NCI-H69 (cell line): ENCODE measurements around the gene TRIAP1.
A peak's percentile ranks its signal among the peaks of the same experiment; 100 is the strongest.
"Not testable (repeated sequence)": the region's sequence is repeated elsewhere in the genome, so short reads cannot be mapped to it uniquely, and the experiment has no call there.

Experiments used
- DNase-seq: peaks from one replicate; lab custom pipeline; 2025; lab: John Stamatoyannopoulos, UW

Gene TRIAP1

DNA sequence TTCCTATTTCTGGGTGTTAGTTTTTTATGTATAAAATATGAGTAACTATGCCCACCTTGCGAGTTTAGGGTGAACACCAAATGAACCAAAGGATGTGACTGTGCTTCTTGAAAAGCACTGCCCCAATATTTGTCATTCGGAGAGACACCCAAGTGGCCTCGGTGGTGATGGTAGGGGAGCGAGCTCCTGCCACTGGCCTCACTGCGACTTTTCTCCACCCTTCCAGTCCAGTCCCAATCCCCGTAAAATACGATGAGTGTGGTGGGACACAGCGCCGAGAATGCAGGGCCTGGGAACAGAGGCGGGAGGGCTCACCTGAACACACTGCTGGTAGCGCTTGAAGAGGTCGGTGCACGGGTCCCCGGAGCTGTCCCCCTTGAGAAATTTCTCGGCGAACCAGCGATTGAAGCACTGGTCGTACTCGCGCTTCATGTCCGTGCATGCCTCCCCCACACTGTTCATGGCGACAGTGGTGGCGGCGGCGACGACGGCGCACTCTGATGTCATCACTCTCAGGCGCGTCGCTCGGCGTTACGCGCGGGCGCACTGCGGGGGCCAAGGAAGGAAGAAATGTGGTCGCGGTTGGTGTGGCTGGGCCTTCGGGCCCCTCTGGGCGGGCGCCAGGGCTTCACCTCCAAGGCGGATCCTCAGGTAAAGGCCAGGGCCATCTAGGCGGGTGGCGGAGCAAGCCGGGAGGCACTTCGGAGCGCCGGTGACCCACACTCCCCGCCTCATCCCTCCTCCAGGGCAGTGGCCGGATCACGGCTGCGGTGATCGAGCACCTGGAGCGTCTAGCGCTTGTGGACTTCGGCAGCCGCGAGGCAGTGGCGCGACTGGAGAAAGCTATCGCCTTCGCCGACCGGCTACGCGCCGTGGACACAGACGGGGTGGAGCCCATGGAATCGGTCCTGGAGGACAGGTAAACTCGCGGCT, at the start of gene TRIAP1, which contains the start of gene GATC:
Gene TRIAP1, minus strand, starts transcription at position 474 of the 933 bp plus-strand sequence. Its CDS starts 12 bp downstream, at position 462.
Gene GATC, plus strand, starts transcription at position 534 of the 933 bp plus-strand sequence. Its CDS starts 37 bp downstream, at position 571.
- DNase-seq, result peak; percentile 94

DNA sequence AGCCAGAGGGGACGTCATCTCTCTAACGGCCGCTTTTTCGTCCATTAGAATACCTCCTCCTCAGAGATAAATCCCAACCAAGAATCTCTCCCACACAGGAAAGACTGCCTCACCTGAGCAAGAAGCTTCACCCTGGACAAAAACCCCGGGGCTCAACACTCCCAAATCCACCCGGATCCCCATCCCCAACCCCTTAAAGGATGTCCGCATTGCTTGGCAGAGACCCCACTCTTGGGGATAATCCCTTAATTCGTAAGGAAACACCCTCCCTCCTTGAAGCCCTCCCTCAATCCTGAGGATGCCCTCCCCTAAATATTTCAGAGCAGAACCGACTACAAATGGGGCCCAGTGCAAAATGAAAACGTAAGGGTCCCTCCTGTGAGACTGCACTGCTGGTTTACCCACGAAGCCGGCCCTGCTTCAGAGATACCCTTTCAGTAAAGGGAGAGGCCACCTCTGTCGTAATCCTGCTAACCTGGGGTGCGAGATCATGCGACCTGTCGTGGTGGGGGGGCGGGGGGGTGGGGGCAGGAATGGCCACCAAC, 49.1 kb upstream of the TRIAP1 start:
- DNase-seq, result no peak

DNA sequence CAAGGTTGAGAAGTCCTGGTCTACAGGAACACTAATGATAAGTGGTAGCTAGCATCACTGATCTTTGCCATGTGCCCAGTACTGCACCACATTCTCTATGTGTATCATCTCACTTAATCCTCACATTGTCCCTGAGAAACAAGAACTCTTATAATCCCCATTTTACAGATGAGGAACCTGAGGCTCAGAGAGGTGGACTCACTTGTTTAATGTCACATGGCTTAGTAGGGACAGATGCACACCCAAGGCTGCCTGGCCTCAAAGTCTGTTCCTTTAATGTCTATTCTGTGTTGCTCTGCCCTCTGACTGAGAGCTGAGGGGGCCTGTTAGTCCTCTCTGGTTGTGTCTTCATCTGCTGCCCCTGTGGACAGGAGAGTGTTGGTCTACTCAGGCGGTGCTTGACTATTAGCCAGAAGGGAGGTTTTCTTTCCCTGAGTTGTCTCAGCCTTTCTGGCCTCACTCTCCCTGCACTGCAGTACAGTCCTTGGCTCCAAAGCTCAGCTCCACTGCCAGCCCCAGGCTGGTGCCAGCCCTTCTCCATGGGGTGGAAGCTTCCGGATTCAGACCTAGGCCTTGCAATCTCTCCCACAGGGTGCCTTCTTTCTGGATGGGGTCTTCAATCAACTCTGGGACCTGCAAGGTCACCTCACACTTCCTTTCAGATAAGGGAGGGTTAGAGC, 44.8 kb upstream of the TRIAP1 start:
- no peak for DNase-seq

DNA sequence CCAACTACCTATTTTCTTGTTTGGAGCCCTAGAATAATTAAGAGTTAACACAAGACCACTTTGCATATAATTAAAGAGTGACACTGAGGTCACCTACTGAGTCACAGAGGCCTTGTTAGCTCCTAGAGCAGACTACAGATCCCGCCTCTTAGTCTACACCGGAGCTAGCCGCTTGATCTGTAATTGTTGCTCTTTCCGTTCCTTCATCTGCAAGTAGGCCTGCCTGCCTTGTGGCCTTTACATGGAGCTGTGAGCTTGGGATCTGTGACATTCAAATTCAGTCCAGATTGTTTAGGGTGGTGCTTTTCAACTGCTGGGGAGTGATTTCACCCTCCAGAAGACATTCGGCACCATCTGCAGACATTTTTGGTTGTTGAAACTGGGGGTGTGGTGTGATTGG, 44.1 kb upstream of the TRIAP1 start:
- no peak for DNase-seq

DNA sequence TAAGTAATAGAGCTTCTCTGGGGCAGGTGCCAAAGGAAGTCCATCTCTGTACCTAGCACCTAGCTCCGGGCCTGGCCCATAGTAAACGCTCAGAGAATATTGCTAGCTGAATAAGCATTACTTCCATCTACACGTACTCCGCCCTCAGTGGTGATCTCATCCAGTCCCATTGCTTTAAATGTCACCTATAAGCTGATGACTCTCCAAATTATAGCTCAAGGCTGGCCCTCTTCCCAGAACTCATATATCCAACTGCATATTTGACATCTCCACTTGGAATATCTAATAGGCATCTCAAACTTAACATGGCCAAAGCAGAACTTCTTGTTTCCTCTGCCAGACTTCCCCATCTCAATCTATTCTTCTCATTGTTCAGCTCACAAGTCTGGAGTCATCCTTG, 42.8 kb upstream of the TRIAP1 start:
- DNase-seq, result peak; percentile 24

DNA sequence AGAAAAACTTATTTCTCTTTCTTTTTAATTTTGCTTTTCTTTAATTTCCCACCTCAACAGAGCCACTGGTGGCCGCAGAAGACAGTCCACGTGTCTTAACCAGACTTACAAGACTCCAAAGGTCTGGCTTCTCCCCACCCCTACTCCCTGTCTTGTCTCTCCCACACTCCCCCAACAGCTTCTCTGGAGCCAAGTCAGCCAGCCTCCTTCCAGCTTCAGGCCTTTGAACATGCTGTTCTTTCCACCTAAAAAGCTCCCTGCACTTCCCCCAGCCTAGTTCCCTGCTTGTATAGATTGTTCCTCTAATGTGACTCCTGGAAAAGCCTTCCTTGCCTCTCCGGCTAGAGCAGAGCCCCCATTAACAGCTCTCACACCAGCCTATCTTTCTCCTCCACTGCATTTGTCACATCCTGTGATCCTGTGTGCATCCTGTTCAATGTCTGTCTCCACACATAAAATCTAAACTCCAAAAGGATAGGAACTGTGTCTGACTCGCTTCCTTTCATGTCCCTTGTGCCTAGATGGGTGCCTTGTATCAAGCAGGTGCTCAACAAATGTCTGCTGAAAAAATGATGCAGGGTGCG, 42.0 kb upstream of the TRIAP1 start:
- no peak for DNase-seq

DNA sequence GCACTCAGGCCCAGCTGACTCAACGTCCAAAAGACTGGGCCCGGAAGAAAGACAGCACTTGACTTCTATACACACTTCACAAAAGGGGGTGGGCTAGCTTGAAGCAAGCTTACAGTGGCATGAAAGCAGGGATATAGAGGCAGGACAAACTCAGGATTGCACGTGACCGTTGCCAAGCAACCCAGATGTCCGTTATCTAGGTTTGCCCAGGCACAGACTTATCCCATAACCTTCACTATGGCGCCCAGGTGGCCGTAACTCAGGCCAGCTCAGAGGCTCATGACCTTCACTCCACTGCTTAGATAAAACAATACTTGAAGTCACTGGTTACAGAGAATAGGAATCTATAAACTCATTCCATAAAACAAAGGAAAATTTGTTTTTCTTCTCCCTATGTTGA, 41.4 kb upstream of the TRIAP1 start:
- DNase-seq, result not testable (repeated sequence)

DNA sequence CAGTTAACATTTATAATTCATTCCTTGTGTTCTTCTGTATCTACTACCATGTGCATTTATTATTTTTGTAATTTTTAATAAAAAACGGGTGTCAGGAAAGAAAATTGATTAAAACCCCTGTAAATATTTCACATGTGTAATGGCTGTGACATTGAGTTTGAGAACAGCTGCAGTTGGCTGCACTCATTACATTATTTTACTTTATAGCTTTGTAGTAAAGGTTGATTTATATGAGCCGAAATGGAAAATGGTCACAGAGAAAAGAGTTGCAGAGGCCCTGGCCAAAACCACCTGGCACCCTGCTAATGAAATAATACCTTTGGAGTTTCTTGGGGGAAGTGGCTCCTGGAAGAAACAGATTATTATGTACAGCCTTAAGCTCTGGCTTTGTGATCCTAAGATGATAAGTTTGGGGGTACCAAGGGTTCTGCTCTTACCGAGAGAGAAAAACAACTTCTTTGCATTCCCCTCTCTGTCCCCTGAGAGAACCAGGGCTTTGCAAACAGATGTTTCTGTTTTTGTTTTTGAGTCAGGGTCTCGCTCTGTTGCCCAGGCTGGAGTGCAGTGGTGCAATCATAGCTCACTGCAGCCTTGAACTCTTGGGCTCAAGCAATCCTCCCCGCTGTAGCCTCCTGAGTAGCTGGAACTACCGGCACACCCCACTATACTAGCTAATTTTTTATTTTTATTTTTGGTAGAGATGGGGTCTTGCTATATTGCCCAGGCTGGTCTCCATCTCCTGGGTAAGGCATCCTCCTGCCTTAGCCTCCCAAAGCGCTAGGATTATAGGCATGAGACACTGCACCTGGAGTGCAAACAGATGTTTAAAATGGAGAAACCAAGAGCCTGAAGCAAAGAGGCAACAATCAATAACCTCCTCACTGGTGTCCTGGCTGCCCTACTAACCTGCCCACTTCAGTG, 40.0 kb upstream of the TRIAP1 start:
- peak; percentile 18 for DNase-seq

DNA sequence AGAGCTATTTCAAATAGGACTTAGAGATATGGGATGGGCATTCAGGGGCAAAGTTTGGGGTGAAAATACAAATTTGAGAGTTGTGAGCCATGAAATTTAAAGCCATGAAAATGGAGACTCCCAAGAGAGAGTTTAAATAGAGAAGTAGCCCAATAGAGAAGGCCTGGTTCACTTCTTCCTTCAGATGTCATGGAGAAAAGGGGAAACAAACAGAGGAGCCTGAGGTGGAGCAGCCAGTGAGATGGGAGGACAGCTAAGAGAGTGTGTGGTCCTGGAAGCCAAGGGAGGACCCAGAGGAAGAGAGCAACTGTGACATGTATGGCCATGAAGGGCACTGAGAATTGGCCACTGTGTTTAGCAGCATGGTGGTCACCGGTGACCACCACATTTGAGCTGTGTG, 37.4 kb upstream of the TRIAP1 start:
- no peak for DNase-seq

DNA sequence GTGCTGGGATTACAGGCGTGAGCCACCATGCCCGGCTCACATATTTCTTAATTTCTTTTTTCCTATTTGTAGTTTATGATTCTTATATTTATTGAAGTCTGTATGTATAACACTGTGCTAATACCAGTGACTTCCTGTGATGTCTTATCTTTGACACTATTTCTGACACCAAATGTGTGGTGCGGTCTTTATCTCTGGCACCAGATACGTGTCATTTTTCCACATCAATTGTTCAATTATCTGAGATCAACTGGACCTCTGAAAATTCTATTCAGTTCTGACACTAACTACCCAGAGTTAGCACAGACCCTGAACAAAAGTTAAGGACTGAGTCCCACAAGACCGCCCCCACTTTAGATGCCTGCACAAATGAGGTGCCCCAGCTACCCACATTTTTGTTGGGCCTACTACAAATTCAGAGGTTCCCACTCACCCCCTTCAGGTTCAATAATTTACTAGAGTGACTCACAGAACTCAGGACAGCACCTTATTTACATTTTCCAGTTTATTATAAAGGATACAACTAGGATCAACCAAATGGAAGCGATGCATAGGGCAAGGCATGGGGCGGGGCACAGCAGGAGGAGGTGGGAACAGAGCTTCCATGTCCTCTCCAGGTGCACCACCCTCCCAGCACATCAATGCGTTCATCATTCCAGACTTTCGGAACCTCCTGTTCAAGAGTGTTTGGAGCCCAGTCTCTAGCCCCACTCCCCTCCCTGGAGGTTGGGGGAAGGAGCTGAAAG, 35.0 kb upstream of the TRIAP1 start:
- no peak for DNase-seq

DNA sequence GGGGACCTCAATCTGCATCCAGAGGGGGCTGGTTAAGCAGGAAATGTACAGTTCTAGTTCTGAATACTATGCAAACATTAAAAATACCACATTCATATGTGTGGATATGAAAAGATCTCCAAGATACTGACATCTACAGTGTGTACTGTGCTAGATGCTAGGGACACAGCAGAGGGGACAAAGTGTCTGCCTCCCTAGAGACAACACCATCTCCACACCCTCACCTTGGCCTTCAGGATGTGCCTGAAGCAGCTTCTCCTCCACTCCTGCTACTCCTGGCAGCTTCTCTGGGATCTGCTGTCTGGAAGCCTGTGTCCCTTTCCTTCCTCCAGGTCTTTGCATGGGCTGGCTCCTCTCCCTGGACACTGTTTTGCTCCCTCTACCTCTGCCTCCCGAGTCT, 34.0 kb upstream of the TRIAP1 start:
- no peak for DNase-seq

DNA sequence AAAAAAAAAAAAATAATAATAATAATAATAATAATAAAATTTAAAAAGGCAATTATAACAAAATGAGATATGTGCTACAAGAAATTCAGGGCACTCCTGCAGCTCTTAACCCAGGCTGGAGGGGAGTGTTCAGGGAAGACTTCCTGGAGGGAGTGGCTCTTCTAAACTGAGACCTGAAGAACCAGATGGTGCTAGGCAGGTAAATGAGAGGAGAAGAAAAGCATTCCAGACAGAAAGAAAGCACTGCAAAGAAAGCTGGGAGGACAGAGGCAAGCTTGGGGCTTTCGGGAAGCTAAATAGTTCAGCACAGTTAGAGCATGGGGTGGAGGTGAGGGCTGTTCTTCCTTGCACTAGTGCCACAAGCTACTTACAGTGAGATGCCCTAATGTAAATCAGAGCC, 33.3 kb upstream of the TRIAP1 start:
- no peak for DNase-seq

DNA sequence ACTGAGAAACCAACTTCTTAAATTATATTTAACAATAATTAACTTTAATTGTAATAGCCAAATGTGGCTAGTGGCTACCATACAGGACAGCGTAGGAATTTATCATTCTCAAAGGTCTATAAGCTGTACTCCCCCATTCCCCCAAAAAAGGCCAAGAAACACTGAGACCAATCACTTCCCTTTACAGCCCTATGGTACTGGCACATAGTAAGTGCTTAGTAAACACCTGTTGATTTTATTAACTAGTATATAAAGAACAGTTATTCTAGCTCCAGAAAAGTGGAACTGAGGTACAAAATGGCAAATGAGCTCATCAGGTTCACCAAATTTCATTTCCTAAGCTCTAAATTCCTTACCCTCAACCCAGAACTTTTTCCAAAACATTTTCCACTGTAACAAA, 29.5 kb upstream of the TRIAP1 start:
- no peak for DNase-seq

DNA sequence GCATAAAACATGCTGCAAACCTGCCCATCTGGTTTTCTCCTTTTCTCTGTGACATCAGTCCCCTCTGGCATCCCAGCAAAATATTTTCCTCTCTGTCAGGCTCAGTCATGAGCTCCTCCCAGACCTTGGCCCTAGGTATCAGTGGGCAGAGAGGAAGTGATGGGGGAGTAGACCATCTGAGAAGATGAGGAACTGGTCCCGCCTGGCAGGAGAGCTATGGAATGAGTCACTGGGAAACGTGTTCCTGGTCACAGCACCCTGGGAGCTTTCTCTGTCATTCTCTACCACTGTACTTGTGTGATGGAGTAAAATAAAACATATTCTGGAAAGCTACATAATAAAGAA, 28.4 kb upstream of the TRIAP1 start:
- DNase-seq, result peak; percentile 37

DNA sequence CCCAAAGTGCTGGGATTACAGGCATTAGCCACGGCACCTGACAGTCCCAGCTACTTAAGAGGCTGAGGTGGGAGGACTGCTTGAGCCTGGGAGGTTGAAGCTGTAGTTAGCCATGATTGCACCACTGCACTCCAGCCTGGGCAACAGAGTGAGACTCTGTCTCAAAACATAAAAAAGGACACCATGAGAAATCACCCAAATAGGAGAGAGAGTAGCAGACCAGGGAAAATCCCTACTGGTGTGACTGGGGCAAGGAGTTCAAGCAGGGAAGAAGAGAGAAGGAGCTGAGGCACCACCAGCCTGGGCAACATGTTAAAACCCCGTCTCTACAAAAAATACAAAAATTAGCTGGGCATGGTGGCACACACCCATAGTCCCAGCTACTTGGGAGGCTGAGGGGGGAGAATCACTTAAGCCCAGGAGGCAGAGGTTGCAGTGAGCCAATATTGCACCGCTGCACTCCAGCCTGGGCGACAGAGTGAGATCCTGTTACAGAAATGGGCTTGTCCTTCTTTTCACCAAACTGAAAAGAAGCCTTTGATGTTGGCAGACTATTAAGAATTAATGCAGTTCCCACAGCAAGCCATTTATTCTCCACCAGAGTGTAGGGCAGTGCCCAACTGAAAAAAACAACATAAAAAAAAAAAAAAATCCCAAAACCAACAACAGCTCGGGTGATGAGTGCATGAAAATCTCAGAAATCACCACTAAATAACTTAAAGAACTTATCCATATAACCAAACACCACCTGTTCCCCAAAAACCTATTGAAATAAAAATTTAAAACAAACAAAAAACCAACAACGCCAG, 27.8 kb upstream of the TRIAP1 start:
- no peak for DNase-seq

DNA sequence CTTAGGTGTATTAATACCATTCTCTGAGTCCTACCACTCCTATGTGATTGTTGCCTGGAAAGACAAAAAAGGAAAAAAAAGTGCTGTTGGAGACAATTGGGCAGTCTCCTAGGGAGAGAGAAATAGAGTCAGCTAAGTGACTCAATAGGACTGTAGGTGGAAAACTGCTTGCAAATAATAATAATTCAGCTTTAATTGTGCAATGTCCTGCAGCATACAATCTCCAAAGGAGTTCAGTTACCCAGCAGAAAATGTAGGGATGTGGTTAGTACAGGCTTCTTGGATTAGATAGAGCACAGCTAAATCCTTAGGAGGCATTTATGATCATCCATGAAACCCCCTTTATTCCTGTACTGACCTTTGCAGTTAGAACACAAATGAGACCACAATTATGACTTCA, 26.3 kb upstream of the TRIAP1 start:
- no peak for DNase-seq

DNA sequence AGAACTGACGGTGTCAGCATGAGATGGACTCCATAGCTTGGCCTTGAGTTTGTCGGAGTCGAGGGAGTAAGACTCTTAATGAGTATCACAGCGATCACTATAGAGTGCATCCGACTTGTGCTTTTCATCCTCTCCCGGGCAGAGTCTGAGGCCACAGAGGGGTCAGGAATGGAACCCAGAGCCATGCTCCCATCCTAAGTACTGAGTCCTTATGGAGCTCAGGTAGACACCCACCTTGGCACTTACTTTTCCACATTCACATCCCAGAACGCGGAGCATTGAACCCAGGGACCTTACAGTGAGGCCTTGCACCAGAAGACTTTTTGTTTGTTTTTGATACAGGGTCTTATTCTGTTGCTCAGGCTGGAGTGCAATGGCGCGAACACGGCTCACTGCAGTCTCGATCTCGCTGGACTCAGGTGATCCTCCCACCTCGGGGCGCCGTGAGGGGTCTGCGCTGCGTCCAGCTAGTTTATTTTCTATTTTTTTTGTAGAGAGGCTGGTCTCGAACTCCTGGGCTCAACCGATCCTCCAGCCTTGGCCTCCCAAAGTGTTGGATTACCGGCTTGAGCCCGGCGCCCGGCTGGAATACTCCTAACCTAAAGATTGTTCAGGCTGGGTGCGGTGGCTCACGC, 24.1 kb upstream of the TRIAP1 start:
- DNase-seq, result peak; percentile 67

DNA sequence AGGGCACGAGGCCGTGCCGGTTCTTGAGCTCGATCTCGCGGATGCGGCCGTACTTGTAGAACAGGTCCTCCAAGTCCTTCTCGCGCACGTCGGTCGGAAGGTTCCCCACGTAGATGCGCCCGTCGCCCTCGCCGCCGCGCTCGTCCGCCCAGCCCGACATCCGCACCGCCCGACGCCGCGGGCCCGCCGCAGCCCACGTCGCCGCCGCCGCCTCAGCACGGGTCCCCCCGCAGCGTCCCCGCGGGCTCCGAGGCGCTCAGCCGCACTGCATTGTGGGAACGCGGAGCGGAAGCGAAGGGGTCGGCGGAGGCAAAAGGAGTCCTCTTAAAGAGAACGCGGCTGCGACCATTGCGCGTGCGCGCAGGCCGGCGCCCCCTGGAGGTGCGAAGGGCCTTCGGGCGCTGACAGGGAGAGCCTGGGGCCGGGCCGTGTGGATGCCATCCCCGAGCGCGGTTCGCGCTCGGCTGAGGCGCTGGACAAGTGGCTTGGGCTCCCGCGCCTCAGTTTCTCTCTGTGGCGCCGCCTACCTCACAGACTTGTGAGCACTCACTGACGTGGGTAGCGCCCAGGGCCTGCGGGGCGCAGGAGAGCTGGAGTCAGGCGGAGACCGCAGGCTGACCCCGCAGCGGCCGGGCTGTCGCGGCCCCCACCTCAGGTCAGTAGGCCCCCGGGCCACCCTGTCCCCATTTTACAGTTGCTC, 23.4 kb upstream of the TRIAP1 start, which contains the start of gene SRSF9:
Gene SRSF9, minus strand, starts transcription at position 299 of the 700 bp plus-strand sequence. Its CDS starts 139 bp downstream, at position 160.
- DNase-seq, result peak; percentile 99
